NCI-H1694 (cell line): ENCODE measurements around the gene PFKFB1.
A peak's percentile ranks its signal among the peaks of the same experiment; 100 is the strongest.

Source experiments
- DNase-seq: peaks from one replicate; lab custom pipeline; 2025; lab: John Stamatoyannopoulos, UW

Gene PFKFB1

DNA sequence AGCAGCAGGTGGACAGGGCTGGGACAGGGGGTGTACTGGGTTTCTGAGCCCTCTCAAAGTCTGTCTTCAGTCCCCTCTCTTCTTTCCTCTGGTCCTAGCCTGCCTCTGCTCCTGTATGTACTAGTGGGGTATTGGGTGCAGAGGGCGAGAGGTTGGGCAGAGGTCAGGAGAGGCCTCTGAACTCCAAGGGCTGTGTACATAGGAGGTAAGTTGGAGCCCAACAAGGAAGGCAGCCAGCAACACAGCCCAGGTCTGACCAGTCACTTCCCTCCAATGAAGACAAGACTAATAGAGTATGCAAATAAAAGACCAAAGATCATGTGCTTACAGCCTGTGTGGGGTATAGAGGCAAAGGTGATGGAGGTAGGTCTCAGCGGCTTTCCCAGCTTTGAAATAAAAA lies at the start of gene PFKFB1:
Gene PFKFB1, minus strand, starts transcription at position 90 of the 400 bp plus-strand sequence. CDS start 181 bp downstream, outside the sequence.
- DNase-seq: no peak

DNA sequence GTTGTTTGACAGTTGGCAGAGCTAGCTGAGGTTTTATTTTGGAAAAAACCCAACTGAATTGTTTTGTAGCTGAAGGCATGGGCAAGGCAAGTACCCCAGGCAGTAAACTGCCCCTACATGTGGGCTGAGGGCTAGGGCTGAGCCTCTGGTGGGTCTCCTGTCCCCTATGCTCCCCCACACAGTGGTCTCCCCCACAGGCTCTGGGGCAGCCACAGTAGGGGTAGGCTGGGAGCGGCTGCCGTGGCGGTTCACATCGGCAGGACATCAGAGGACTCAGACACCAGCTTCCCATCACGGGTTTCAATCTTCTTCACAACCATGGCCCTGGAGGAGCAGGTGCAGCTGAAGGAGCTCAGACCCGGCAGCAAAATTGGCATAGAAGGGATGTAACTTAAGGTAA lies 47.5 kb upstream of the PFKFB1 start:
- DNase-seq: no peak

DNA sequence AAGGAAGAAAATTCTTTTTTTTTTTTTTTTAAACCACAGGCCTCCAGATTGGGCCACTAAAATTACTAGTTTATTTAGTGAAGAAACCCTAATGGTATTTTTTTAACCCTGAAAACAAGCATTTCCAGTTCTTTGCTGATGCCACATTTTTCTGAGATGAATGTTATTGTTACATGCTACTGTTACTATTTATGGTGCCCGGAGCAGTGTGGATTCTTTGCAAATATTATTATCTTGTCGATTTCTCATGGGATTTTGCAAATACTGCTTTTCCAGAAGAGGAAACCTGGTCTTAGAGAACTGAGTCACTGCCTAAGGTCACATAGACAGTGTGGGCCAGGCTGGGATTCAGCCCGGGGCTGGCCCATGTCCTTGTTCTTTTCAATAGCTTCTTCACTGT lies 45.5 kb upstream of the PFKFB1 start:
- no peak for DNase-seq

DNA sequence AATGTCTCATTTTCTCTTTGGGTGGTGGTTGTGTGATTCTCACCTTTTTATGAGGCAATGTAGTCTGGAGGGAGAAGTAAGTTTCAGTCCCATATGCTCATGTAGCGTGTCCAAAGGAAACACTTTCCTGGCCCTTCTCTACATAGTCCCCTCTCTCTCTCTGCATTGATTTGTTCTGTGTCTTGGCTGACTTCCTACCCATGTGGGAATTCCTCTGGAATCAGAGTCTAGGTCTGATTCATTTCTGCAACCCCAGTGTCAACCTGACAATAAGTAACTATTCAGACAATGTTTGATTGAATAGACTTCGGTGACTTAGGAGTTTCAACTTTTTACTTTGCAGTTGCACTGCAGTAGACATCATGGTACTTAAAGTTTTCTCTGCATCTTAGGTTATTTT lies 39.4 kb upstream of the PFKFB1 start:
- DNase-seq: no peak

DNA sequence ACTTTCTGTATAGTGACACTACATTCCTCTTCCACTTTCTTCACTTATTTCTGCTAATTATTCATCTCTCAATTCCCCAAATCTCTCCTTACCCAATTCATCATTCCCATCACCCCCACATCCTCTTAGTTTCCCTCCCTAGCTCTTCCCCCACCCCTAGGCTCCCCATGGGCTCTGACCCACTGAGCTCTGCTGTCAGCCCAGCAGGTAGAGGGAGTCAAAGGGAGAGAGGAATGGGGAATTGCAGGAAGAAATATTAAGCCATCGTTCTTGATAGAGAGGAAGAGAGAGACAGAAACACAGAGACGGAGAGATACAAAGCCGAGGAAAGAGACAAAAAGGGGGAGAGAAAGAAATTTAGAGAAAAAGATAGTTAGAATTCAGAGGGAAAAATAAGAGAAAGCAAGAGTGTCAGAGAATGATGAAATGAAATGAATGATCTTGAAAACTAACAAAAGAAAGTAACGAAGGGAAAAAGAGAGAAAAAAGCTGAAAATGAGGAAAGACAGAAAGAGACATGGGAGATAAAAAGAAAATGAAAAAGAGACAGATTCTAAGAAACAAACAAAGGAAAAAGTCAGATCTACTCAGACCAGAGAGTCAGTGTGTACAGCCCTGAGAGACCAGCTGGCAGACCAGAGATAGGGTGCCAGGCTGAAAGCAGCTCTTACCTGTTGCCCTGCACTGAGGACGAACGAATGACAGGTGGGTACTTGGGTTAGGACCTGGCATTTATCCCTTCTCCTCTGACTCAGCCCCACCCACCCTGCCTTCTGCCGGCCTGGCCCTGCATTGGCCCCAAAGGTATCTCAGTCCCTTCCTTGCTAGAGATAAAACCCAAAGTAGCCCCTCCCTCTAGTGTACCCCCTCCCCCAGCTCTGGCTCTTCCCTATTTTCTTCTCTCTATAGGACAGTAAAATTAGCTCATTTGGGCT lies 36.5 kb upstream of the PFKFB1 start, which contains the start of gene ALAS2:
Gene ALAS2, minus strand, starts transcription at position 707 of the 935 bp plus-strand sequence. CDS start 4,977 bp downstream, outside the sequence.
- DNase-seq: no peak

DNA sequence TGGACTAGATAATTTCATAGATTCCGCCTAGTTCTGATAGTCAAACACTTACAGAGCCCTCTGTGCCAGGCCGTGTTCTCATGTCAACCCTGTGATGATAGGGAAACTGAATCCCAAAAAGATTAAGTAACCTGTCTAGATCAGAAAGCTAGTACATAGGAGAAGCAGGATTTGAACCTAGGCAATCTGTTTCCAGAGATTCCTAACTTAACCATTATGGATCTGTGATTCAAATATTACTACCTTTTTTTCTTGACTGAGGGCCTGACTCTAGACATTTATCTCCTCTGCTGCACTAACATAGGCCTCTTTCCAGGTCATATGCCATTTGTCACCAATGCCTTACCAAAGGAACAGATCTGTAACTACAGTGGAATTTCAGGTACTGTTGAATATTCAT lies 35.3 kb upstream of the PFKFB1 start:
- no peak for DNase-seq

DNA sequence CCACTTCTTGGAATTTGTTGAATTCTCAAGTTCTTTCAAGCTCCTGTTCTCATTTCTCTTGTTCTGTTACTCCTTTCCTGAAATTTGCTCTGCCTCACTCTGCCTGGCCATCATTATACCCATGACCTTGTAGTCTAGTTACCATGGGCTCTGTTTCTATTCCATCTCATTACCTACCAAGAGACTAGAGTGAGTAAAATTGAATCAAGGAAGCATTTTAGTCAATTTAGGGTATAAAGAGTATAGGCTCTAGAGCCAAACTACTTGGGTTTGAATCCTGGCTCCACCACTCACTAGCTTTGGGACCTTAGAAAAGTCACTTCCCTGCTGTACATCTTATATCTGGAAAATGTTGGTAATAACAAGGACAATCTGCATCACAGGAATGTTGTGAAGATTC lies 34.6 kb upstream of the PFKFB1 start:
- no peak for DNase-seq

DNA sequence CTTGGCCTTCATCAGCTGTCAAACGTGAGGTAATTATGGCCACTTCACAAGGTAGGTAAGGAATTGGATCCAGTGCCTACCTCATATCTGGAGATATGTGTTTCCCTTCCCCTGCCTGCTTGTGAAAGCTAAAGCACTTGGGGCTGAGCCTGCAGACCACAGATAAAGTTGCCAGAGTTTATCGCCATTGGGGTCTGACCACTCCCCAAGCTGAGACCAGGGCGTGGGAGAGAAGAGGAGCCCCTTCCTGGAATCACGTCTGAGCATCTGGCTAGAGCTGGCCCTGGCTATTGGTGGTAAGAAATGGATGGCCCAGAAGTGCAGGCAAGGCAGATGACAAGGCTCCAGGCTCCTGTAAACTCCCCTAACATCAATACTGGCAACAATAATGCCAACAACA lies 34.1 kb upstream of the PFKFB1 start:
- DNase-seq: no peak

DNA sequence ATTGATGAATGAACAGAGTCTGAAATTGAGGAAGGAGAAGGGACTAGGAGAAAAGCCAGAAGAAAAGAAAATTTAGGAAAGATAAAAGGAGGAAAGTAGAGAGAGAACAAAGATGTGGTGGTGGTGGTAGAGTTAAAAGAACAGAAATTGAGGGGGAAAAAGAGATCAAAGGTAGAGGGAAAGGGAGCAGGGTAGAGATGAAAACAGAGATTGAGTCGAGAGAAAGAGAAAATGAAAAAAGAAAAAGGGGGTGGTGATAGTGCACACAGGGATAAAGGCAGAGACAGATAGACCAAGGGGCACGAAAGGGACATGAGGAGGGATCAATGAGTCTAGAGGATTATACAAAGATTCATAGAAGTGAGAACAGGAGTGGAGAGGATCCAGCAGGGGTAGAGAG lies 32.9 kb upstream of the PFKFB1 start:
- DNase-seq: no peak

DNA sequence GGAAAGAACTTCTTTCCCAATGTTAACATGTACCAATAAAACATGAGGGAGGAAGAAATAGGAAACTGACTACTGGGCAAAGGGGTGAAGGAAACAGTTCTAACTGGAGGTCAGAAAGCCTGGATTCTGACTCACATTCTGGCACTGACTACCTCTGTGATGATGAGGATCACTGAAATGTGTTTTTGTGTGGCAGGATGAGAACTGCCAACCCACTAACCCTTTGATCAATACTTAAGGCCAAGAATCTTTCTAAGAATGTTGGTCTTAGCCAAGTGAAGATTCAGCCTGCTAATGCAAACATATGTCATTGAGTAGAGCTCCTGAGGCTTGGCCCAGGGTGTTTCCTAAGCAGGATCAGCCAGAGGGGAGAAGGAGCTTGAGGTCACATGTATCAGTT lies 32.2 kb upstream of the PFKFB1 start:
- DNase-seq: no peak

DNA sequence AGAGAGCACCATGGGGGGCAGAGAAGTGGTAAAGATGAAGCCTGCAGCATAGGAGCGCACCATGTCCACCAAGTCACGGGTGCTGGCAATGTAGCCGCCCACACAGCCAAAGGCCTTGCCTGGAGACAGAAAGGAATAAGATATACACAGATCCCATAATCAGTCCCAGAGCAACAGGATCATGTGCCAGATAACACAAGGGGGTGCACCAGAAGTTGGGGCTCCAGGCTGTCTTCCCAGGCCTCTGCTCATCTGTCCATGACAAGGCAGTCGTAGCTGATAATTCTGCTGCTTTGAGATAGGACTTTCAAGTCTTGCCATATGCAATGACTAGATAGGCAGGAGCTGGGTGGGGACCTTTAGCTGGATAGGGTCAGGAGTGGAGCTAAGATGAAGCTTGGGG lies 20.9 kb upstream of the PFKFB1 start:
- DNase-seq: no peak

DNA sequence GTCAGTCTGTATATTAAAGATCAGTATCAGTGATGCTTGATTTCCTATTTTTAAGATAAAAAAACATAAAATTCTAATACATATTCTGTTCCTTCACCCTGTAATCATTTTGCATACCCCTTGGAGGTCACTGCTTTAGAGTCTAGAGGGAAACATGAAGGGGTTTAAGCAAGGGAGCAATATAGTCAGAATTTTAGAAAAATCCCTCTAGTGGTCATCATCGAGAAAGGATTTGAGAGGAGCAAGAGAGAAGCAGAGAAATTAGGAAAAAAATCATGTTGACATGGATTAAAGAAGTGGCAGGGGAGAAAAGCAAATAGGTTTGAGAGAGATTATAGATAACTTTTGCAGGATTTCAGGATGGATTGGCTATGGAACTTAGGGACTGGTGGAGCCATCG lies 17.3 kb upstream of the PFKFB1 start:
- DNase-seq: no peak

DNA sequence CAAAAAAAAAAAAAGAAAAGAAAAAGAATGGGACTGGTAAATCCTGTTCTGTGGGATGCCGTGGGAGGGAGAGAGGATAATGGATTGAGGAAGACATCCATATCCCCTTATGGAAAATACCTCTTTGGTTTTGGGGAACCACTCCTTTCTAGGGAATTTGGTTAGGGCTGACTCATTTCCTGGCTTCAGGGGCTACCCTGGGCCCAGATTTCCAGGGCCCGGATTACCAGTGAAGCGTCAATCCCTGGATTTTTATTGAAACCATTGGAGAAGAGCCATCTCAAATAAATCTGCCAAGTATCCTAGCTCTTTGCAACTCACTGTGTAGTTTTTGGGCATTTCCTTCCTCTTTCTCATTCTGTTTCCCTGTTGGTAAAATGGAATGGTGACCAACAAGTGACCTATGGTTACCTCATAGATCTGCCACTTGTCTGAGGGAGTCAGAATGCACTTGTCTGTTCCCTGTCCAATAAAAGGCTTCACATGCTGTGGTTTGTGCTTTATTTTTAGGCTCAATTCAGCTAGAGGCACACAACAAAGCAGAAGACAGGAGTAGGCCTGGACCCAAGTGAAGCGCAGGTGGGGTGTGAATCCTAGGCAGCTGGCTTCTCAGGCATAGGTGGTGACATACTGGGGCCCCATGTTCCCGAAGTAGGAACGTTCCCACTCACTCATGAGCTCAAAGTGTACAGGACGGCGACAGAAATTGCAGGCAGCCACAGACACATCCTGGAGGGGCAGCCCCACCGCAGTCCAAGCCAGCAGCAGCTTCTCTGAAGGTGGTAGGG lies 14.8 kb upstream of the PFKFB1 start:
- no peak for DNase-seq

DNA sequence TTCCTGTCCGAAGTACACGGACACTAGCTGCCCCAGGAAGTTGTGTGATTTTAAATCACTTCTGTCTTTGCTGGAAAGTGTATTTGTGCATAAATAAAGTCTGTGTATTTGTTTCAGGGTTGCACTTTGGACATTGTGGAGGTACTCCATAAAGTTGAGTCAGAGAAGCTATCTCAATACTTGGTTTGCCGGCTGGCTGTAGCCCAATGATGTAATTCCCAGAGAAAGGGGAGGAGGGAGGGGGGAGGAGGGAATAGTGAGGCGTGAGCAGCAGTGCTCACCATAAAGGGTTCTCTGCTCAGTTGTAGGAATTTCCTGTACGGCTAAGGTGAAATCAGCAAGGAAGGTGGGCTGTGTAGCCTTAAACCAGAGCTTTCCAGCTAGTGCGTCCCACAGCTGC lies 13.7 kb upstream of the PFKFB1 start:
- DNase-seq: no peak

DNA sequence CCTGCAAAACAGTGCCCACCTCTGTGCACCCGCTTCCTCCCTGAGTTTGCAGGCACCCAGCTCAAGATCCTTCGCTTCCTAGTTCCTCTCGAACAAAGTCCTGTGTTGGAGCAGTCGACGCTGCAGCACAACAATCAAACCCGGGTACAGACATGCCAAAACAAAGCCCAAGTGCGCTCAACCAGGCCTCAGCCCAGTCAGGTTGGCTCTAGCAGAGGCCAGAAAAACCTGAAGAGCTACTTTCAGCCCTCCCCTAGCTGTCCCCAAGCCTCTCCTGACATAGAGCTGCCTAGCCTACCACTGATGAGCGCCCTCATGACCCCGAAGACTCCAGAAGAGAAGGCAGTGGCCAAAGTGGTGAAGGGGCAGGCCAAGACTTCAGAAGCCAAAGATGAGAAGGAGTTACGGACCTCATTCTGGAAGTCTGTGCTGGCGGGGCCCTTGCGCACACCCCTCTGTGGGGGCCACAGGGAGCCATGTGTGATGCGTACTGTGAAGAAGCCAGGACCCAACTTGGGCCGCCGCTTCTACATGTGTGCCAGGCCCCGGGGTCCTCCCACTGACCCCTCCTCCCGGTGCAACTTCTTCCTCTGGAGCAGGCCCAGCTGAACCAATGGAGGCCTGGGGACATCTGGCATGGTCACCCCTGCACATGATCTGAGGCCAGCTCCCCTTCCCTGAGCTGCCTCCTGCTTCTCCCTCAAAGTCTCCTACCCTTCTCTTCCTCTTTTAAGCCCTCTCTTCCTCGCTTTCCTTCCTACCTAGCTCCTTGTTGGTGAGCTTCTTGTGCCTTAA lies 13.0 kb upstream of the PFKFB1 start:
- DNase-seq: no peak

DNA sequence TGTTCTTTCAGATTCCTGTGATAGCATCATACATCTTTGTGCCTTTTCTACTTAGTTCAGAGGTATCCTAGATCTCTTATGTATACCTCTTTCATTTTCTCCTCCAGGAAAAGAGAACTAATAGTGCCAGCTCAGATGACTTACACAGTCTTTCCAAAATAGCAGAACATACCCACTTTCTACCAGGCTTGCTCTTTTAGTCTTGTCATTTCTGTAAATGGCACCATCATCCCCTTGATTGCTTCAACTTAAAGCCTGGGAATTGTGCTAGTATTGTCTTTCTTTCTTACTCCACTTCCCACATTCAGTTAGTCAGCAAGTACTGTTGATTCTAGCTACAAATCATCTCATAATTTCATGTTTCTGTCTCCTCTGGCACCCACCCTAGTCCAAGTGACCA lies 11.3 kb upstream of the PFKFB1 start:
- no peak for DNase-seq

DNA sequence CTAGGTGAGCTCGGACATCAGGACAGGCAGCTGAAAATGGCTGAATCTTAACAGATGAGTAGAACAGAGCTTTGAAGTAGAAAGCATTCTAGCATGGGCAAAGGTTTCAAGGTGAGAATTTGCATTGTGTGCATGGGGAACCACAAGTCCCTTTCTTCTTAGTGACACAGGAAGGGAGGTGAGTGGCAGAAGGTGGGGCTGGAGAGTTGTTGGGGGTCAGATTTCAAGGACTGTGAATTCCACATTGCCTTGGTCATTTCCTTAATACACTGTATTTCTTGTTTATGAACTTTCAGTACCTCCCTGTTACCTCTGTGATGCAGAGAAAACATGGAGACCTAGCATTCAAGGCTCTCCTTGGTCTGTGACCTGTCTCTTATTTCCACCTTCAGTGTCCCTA lies 10.2 kb upstream of the PFKFB1 start:
- no peak for DNase-seq

DNA sequence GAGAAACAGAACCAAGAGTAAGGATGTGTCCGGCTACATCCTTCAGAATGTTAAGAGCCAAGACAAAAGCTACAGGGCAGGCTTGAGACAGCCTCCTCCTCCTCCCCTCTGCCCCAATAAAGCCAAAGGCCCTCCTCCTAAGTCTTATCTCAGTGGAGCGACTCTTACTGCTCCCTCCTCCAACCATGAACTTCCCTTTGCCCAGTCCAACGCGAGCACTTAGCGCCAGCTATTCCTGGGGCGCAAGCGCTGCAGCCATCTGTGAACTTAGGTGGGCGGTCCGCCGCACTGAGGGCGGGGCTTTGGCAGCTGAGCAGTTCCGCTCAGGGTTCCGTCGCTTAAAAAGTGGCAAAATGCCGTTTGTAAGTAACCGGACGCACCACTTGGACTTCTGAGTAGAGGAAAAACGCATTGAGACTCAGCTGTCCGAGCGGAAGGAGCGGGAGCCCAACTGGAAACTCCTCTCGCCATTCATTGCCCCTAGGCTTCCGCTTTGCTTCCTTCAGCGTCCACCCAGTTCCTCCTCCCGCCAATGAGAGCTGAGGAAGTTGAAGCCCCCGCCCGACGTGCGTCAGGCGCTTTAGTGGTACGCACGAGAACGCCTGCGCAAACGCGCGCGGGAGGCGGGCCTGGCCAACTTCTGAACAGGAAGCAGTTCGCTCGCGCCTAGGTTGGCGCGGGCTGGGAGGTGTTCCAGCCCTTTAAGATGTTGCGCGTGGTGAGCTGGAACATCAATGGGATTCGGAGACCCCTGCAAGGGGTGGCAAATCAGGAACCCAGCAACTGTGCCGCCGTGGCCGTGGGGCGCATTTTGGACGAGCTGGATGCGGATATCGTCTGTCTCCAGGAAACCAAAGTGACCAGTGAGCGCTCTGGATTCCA lies 6.0 kb upstream of the PFKFB1 start, which contains the start of gene APEX2:
Gene APEX2, plus strand, starts transcription at position 647 of the 882 bp plus-strand sequence. Its CDS starts 60 bp downstream, at position 707.
- DNase-seq: peak; percentile 90

DNA sequence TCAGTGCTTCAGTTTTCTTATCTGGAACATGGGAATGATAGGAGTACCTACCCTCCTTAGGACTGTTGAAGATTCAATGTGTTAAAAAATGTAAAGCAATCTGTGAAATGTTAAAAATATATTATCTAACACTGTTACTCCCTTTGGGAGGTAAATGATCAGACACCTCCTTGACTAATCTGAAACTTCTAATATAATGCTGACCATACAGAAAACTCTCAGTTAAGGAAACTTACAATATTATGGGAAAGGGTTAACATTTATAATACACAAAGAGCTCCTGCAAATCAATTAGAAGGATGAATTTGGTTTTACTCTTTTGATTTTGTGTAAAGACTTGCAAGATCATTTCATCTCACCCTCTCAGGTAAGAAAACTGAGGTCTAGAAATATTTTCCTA lies 1.6 kb upstream of the PFKFB1 start:
- no peak for DNase-seq

DNA sequence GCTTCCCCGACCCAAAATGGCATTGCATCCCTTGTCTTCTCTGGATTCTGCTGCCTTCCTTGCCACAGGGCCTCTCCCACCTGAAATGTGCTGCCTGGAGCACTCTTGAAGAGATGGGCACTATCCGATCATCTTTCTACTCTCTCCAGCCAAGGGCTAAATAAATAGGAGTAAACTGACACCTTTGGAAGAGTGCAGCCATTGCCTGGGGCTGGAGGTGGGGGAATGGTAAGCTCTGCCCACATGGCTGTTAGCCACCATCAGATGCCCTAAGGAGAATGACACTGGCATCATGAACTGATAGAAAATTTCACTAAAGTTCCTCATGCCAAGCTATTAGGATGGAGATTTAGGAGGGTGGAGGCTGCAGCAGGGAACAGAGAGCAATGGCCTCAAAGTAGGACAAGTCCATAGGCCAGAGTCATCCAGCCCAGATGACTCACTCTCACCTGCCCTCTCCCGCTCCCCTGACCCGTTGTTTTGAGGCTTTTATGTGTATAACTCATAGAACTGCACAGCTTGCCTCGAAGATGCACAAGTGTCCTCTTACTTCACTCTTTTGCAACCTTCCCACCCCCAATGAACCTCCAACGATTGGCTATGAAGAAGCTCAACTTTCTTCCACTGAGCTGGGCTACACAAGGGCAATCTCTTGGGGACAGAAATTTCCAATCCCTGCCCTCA lies 822 bp upstream of the PFKFB1 start:
- no peak for DNase-seq
